Thyroid gland (tissue), 4 donors: ENCODE data around the gene LIMS1.

Experiments
- CTCF ChIP-seq, 6 experiments: fragments of 200-600 bp in 3 of 6; fragments of 450-650 bp in 3 of 6; sonication (generic) in 3 of 6; IDR thresholded peaks; one replicate each; pipeline ENCODE4 v1.5.1; 2016 to 2019; ENCODE audit warnings: antibody characterized with exemption in 6 of 6, mild to moderate bottlenecking in 2 of 6, inconsistent platforms in 1 of 6, moderate library complexity in 1 of 6
- POLR2A ChIP-seq, 2 donors: fragments of 450-650 bp; IDR thresholded peaks; one replicate each; pipeline ENCODE4 v1.6.1; 2017; ENCODE audit warnings: antibody characterized with exemption in 2 of 2, mild to moderate bottlenecking in 2 of 2, moderate library complexity in 1 of 2

DNA sequence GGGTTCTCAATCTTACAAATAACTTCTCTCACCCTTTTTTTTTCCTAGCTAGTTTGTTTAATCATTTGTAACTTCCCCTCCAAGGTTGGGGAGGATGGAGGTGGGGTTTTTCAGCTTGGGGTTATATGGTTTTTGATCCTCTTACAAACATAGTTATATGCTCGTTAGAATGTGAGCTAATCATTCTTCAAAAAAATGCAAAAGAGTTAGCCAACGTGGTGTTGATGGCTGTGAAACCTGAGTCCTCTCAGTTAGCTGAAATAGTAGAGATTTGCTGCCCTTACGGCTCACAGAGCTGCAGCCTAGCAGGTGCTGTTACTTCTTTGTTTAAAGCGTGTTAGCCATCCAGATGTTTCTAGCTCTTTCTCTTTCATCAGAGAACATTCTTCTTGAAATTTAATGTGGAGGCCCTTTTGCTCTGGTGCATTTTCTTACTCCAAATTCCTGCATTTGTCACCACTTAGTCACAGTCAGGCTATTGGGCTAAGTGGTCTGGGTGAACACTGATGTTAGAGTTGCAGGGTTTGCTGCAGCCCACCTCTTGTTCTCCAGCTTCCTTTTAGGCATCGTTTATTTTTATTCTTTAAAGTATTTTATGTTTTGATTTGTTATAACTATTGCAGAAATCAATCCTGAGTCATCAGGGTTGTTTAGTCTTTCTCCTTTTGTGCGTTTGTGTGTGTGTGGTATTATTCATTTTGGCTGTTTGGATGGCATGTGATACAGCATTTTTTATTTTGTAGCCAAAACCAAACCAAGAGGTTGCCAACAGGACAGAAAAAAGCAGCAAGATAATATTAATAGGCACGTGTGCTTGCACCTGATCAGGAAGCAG lies 41.1 kb downstream of the LIMS1 start:
- no peak for TF ChIP-seq POLR2A (IDR thresholded peaks at IDR 0.05)
- no peak for TF ChIP-seq CTCF (IDR thresholded peaks at IDR 0.05)
